Stimulated activated CD8-positive, alpha-beta memory T cell treated with anti-CD3 and anti-CD28 coated beads, Interleukin-12 subunit alpha, Interleukin-12 subunit beta, amount 100 ng/mL, for 24 hours (primary cell): ENCODE measurements around the gene CELA2A.

Source experiments
- DNase-seq: peaks from one replicate; pipeline ENCODE4 v3.0.0-alpha.2; 2020; ENCODE audit errors: extremely low read depth

The CELA2A gene

DNA sequence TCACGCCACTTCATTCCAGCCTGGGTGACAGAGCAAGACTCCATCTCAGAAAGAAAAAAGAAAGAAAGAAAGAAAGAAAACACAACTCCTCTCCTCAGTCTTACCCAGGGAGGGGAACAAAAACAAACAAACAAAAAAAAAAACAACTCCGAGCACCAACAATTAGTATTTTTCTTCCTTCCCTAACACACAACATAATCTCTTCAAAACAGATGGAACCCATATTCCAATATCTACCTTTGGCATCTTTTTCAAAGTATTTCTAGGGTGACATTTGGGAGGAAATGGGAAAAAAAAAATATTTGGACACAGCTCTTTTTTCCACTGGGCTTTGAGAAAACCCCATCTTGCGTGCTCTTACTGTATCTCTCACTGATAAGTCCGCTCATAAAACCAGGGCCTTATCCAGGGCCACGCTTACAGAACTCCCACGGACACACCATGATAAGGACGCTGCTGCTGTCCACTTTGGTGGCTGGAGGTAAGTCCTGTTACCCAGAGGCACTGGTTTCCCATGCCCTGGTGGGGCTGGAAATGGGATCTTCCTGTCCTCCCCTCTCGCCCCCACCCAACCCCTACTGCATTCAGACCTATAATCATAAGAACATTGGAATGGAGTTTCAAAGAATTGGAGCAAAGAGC, at the start of gene CELA2A:
CELA2A (plus strand) TSS at position 420 of the 642 bp plus-strand sequence; CDS start at position 442, 22 bp downstream.
- DNase-seq, result no peak

DNA sequence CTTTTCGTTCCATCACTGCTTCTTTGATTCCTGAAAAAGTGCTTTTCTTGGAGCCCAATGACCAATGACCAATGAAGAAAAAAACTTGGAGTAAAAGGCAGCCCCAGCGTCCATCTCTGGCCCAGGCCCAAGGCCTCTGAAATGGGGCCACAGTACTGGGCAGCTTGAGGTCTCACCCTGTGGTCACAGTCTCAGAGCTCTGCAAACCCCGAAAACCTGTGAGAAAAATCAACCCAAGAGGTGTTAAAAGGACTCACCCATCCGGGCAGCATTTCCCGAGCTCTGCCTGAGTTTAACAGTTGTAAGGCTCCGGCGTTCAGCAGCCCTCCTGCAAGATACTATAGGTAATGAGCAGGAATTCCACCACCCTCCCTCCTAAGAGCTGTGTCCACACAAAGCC, 49.0 kb upstream of the CELA2A start:
- DNase-seq, result no peak

DNA sequence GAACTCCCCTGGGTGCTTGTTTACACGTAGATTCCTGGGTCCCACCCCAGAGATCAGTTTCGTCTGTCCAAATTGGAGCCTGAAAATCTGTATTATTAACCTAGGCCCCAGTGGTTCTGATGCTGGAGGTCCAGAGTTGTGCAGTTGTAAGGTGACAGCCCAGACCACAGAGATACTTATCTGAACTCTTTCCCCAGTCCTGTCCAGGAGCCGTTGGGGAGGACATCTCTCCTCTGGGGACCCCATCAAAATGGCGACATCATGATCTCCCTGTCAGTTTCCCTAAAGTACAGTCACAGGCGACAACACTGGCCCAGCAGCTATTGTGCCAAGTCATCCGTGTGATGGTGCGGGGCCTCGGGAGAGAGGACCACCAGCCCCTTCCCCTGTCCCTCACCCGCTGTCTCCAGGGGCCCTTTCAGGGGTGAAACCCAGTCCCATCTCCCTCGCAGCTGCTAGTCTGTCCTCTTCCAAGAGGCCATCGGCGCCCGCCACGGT, 47.6 kb upstream of the CELA2A start:
- DNase-seq, result no peak

DNA sequence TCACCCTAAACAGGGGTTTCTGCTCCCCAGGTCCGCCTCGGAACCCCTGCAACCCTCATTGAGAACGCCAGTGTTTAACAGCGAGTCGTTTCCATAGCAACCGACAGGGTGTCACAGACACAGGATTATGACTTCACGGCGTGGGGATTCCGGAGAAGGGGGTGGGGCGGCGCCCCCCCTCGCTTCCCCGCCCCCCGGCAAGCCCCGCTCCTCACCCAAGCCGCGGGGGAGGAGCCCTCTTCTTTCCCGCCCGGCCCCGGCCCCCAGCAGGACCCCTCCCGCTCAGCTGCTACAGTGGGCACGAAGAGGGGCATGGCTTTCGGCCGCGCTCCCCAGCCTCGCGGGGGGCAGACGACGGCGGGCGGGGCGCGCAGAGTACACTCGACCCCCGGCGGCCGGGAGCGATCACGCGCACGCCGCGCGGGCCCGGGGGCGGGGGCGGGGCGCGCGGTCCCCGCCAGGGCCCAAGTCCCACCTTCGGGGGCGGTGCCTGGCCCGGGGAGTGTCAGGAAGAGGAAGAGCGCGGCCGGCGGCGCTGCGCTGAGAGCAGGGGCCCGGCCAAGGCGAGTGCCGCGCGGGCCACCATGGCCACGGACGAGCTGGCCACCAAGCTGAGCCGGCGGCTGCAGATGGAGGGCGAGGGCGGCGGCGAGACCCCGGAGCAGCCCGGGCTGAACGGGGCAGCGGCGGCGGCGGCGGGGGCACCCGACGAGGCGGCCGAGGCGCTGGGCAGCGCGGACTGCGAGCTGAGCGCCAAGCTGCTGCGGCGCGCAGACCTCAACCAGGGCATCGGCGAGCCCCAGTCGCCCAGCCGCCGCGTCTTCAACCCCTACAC, 46.9 kb upstream of the CELA2A start, which contains the start of gene EFHD2:
EFHD2 (plus strand) TSS at position 501 of the 835 bp plus-strand sequence; CDS start at position 585, 84 bp downstream.
- peak; percentile 71 for DNase-seq

DNA sequence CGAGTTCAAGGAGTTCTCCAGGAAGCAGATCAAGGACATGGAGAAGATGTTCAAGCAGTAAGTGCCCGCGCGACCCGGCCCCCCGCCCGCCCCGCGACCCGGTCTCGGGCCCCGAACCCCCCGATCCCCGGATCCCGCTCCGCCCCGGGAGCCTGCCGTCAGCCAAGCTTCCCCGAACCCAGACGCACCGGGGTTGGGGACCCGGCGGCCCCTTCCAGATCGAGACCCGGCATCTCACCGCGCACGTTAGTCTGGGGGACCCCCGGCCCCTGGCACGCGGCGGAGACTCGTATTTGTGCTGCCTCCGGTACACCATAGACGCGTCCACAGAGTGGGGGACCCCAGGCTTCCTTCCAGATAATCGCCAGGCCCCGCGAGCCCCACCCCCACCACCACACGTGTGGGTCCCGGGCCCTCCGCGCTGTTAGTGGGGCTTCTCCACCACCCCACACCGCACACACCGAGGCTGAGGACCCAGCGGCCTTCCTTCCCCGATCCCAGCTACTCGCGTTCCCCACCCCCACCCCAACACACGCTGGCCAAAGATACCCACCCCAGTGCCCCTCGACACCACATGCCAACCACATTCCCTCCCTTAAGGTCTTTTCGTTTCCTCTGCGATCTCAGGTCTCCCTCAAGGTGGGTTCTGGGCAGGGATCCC, 46.2 kb upstream of the CELA2A start:
- DNase-seq, result no peak

DNA sequence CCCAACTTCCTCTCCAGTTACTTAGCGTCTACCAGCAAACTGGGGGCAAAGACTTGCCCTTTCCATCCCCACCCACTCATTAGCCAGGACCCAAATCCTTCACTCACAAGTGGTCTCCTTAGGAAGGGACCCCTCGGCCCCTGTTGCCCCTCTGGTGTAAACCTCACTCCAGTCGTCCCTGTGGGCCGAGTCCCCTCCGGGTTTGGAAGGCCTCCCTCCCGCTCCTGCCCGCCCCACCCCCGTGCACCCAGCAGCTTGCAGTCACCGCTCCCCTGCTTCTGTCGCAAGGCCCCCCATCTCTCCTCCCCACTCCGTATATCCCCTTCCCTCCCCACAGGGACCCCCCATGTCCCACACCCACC, 45.7 kb upstream of the CELA2A start:
- DNase-seq, result no peak

DNA sequence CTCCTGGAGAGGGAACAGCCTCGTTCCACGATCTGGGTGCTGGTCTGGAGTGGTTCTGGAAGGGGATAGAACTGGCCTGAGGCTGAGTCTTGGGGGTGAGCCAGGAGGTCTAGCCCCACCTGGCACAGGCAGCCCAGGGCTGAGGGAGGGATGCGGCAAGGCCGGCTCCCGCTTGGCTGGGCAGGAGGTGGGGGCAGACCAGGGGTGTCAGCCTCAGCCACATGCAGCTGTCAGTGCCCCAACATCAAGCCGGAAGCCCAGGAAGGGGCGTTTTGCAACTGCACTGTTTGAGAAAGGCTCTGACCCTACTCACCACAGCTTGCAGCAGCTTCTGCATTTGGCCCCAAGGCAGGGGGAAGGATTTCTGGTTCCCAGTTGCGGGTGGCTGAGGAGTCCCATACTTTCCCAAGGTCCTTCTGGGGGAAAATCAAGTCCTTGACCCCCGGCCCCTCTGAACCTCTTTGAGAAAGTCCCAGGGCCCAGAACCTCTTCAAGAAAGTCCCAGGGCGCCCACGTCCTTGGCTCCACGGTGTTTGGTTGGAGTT, 44.9 kb upstream of the CELA2A start:
- DNase-seq, result no peak

DNA sequence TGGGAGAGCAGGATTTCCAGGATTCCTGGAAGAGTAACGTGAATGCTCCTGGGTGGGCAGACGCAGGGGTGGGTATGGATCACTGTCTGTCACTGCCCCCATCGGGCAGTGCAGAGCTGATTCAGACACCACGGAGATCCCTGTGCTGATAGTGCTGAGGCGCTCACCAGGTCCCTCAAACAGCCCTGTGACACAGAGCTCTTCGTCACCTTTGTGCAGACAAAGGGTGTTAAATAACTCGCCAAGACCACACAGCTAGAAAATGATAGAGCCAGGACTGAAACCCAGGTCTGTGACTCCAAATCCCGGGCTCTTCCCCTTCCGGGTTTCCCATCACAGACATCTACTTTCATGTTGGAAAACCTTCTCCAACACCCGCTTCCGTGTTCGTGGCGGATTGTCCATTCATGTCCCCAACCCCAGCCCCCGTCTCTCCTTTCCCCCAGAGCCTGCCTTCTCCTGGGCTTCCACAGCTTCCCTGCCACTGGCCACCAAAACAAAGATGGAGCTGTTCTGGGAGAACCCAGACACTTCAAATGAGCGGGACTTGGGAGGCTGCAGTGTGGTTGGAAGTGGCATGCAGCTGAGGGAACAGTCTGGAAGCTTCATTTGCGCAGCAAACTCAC, 44.2 kb upstream of the CELA2A start:
- no peak for DNase-seq

DNA sequence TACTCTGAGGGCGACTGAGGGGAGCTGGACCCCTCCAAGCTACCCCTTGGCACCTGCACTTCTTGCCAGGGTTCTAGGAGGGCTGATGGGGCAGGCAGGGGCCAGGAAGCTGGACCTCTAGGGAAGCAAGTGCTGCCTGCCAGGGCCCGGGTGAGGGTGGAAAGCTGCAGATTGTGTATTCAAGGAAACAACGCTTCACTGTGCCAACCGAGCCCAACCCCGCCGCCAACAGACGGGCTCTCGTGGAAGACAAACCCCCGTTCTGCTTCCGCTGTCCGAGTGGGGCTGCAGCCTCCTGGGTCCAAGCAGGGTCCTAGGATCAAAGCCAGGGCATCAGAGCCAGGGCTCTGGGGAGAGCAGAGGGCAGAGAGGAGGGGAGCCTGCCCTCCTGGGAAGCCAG, 43.7 kb upstream of the CELA2A start:
- DNase-seq, result no peak

DNA sequence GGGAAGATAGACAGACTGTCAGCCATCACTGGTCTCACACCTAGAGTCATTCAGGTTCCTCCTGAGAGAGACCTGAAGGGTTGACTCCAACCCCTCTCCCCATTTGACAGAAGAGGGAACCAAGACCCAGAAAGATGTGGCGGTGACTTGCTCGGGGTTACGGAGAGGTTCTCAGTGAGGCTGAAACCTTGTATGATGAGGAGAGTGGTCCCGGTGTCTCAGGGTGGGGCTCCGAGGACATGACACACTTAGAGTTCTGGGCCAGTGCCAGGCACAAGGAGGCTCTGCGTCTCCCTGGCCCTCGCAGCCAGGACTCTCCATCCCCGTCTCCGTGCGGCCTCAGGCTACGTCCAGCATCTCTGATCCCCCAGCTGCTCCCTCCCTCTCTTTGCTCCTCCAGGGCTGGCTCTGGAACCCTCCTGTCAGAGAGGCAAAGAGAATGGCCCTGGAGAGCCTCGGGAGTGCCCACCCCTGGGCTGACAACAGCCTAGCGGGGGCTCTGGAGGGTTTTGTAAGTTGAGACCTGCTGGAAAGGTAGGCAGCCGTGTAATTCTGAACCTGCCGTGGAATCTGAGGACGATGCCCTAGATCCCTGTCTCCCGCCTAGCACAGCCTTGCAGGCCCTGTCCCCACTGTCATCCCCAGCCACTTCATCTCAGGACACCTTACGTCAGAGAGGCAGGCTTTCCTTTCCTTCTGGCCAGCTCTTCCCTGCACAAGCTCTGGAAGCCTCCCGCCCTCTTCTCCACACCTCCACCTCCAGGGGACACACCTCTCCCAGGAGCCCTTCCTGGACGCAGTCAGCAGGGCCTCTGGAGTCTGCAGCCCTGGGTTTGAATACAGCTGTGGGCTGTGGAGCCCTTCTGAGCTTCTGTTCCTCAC, 42.7 kb upstream of the CELA2A start:
- no peak for DNase-seq

DNA sequence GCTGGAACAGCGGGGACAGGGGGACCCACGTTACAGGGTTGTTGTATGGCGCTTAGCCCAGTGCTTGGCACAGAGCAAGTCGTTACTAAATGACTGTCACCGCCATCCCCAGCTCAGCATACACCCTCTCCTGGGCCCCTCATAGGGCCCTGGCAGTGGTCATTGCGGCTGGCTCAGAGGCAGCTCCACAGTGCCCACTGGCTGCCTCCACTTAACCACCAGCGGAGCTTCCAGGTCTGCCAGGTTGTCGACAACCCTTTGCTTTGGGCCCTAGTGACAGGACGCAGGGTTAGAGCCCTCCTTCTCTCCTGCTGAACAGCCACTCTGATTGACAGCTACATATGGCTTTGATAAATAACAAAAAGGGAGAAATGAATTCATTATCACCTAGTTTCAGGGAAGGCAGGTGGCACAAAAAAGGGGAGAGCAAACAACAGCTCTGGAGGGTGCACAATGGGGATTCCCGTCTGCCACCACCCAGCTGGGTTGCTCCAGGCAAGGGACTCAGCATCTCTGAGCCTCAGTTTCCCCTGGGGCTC, 42.0 kb upstream of the CELA2A start:
- no peak for DNase-seq

DNA sequence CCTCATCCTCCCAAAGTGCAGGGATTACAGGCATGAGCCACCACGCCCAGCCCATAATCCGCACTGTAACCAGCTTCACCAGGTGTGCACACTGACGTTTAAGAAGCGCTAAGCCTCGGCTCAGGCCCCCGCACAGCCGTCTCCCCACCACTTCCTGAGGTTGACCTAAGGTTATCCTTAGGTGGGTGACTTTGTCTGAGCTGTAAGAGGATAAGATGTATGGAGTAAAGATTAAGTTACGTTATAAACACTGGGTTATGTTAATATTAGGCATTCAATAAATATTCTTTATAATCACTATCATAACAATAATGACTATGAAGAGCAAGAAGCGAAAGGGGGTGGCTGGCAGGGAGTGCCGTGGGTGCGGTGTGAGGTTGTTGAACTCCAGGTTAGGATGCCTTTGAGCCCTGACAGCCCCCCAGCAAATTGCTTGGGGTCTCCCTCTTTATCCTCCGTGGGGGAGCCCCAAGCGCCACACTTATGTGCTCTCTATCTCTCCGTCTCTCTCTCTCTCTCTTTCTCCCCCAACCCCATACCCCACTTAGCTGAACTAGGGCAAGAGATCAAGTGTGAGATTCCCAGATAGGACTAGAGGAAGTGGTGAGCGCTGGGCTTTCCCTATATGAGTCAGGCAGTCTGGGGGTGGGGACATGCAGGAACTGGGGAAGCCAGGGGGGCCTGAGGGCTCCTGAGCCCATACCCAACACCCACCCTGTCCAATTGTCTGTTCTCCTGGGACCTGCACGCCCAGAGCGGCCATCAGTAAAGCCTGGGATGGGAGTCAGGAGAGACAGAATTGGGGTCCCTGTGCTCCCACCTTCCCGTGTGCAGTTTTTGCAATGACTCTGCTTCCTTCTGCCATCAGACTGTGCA, 39.2 kb upstream of the CELA2A start:
- DNase-seq, result no peak

DNA sequence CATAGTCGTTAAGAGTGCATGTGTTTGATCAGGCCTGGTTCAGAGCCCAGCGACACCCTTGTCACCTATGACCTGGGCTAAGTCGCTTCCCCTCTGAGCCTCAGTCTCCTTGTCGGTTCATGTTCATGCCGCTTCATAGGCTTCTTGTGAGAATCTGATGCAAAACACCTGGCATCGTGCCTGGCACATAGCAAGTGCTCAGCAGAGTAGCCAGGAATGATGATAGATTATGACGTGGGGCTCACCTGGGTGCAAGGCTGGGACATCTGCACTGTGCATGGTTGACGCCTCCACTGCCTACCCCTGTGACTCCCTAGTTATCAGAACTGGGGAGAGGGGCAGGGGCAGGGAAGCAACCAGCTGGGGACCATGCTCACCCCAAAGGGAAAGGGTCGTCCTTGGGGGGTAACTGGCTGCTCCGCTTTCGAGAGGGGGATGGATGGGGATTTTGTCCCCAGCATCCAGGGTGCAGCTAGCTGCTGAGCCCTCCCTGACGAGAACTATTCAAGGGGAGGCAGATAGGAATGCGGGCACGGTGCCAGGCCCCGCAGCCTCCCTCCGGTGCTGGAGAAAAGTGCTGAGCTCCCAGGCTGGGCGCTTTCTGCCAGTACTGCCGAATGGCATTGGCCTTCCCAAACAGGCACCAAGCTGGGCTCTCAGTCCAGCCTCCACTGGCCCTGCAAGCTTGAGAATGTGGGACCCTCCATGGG, 37.6 kb upstream of the CELA2A start:
- DNase-seq, result no peak

DNA sequence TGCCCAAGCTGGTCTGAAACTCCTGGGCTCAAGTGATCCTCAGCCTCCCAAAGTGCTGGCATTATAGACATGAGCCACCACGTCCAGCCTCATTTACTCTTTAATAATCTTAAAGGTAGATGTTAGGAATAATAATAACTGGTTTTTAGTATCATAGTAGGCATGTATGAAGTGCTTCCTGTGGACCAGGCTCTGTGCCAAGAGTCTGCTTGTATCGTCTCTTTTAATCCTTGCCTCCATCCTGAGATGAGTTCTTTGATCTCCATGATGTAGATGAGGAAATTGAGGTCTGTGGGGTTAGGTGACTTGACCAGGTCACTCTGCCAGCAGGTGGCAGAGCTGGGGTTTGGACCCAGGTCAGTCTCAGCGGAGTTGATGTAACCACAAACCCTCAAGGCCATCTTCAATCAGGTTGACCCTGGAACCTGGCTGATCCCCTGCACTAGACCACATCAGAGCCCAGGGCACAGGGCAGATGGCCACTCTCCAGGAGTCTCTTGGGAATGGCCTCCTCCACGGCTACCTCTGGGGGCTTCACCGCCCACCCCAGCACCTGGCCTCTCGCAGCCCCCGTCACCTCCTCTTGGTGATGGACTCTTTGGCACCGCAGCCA, 35.6 kb upstream of the CELA2A start:
- DNase-seq, result no peak

DNA sequence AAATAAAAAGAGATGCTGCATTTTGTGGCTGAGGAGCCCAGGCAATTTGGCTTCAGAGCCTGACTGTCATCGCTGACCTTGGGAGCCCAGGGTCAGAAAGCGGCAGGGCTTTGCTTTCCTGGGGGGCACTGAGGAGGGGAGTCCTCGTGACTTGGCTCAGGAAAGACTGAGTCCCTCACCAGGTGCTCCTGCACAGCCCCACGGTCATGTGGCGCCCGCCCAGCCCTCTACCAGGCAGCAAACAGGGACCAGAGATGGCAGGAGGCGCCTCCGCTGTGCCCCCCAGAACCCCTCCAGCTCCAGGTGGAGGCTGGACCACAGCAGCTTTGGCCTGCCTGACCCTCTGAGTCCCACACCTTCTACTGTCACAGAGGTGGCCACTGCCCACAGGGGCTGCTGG, 33.7 kb upstream of the CELA2A start:
- no peak for DNase-seq

DNA sequence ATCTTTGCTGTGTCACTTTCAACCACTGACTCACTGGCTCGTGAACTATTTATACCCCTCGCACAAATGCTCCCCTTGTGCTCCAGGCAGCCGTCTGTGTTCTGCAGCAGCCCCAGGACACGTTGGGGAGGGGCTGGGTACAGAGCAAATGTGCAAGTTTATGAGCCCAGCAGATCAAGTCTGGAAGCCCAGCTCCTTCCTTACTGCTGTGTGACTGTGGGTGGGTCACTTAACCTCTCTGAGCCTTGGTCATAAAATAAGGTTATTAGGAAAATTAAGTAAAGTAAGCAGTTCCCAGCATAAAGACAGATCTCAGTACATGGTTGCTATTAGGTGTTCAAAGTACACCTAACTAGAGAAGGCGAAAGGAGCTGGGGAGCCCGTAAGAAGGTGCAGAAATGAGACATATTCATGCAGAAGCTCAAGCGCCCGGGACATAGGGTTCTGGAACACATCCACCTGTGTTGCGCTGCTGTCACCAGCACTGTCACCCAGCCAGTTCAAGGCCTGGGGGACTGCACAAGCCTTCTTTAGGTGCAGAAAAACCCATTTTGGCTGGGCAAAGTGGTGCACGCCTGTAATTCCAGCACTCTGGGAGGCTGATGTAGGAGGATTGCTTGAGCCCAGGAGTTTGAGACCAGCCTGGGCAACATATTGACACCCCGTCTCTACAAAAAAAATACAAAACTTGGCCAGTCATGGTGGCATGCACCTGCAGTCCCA, 33.0 kb upstream of the CELA2A start:
- DNase-seq, result no peak

DNA sequence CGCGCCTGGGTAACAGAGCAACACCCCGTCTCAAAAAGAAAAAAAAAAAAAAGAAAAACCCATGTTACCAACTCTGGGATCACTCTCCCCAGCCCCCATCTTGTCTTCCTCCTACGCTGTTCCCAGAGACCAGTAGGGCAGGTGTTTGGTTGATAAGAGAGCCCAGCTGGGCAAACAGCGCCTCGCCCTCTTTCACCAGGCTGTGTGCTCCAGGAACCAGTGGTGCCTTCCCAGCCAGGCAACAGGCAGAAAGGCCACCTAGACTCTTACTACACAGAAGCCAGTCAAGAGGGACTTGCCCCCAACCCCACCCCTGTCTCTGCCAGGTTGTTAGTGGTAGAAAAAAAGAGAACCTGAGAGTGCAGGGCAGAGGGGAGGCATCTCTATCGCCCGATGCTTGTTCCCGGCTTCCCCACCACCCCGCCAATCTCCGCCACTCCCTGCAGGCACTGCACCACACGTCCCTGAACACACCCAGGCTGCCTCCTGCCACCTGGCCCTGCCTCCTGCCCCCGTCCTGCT, 32.3 kb upstream of the CELA2A start:
- no peak for DNase-seq

DNA sequence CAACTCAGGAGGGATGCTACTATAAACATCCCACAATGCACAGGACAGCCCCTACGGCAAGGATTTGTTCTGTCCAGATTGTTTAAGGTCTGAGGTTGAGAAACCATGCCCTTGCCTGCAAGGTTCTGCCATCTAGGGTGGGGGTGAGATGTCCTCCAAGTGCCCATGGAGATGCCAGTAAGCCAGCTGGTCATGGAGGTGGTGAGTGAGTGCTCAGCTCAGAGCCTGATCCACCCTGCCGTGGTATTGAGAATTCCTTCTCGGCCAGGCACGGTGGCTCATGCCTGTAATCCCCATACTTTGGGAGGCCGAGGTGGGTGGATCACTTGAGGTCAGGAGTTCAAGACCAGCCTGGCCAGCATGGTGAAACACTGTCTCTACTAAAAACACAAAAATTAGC, 31.6 kb upstream of the CELA2A start:
- DNase-seq, result no peak
